Colonic mucosa (tissue), 4 donors: Measurements from ENCODE around the gene EN1. TPM values are rescaled to one million over a fixed set of nuclear protein-coding genes. Genes with fewer than 3 reads are reported as not detected.

Source experiments
- DNase-seq: peaks from one replicate; pipeline ENCODE4 v3.0.0-alpha.2; 2020
- H3K27ac ChIP-seq: fragments of 200-600 bp; one replicate; pipeline ENCODE4 v1.8.0; 2021
- H3K27me3 ChIP-seq: fragments of 200-600 bp; one replicate; pipeline ENCODE4 v1.8.0; 2021
- H3K36me3 ChIP-seq: fragments of 200-600 bp; one replicate; pipeline ENCODE4 v1.8.0; 2021
- H3K4me1 ChIP-seq: fragments of 200-600 bp; one replicate; pipeline ENCODE4 v1.8.0; 2021; ENCODE audit warnings: mild to moderate bottlenecking
- H3K4me3 ChIP-seq: fragments of 200-600 bp; one replicate; pipeline ENCODE4 v1.8.0; 2021
- H3K9ac ChIP-seq, 2 donors: one replicate each; pipeline ENCODE4 v1.7.0; 2013; ENCODE audit warnings: control low read depth in 2 of 2, low read depth in 2 of 2, low read length in 2 of 2
- H3K9me3 ChIP-seq: fragments of 200-600 bp; one replicate; pipeline ENCODE4 v1.8.0; 2021
- CTCF ChIP-seq: fragments of 200-600 bp; IDR thresholded peaks from one replicate; pipeline ENCODE4 v1.8.0; 2022; ENCODE audit warnings: antibody characterized with exemption, mild to moderate bottlenecking
- intact Hi-C: fragments of 100-400 bp; cut with DNase I; formaldehyde crosslinking; loops from one replicate; pipeline ENCODE4 v1.14.1; 2022
- total RNA-seq, 2 donors: library from RNA; stranded (reverse); fragmentation: NEBNext Ultra II Directional in 1 of 2; extraction: Animal tissue kit (Norgen Biotek cat#: 25700) in 1 of 2; gene quantifications; one replicate each; pipeline ENCODE4 v1.2.1, GENCODE V29; 2021
- donor health status: healthy.
- donor health status: DM: no; HTN: no; CAD: no.
- donor health status: DM: no; HTN: no; CAD: no.

Gene EN1
- total RNA-seq, 2 donors from 2014 or later, result not detected

GRCh38 chr2:118815731-118816130 is 31.7 kb downstream of the EN1 start:
- Histone ChIP-seq H3K27me3 (peaks cover 4% of the 10 kb centered on the region), H3K4me1 (no peaks in the 10 kb centered on the region), H3K36me3 (no peaks in the 10 kb centered on the region), H3K9ac (no peak overlapping the region), H3K9me3 (no peaks in the 10 kb centered on the region), H3K27ac (no peak overlapping the region), H3K4me3 (no peak overlapping the region)
- TF ChIP-seq CTCF, result no peak
- DNase-seq, result no peak
- intact Hi-C loops, result no loop called here

- no peak for TF ChIP-seq CTCF
- intact Hi-C loops, result no loop called here
- H3K4me1 ChIP-seq, result no peaks in the 10 kb centered on the region
- no peak overlapping the region for H3K27ac ChIP-seq
- no peaks in the 10 kb centered on the region for H3K9me3 ChIP-seq
- peaks cover 4% of the 10 kb centered on the region for H3K27me3 ChIP-seq
- no peak overlapping the region for H3K4me3 ChIP-seq
- no peak overlapping the region for H3K9ac ChIP-seq
- no peaks in the 10 kb centered on the region for H3K36me3 ChIP-seq
- no peak for DNase-seq
Observed at GRCh38 chr2:118815314-118815713, 32.1 kb downstream of the EN1 start.

GRCh38 chr2:118814368-118814767 is 33.1 kb downstream of the EN1 start:
- H3K9ac ChIP-seq, result no peak overlapping the region
- H3K36me3 ChIP-seq, result no peaks in the 10 kb centered on the region
- H3K9me3 ChIP-seq, result no peaks in the 10 kb centered on the region
- H3K4me1 ChIP-seq, result no peaks in the 10 kb centered on the region
- H3K4me3 ChIP-seq, result no peak overlapping the region
- DNase-seq, result no peak
- TF ChIP-seq CTCF, result no peak
- intact Hi-C loops, result no loop called here
- no peak overlapping the region for H3K27ac ChIP-seq
- peaks cover 4% of the 10 kb centered on the region for H3K27me3 ChIP-seq

- Histone ChIP-seq H3K4me1 (no peaks in the 10 kb centered on the region), H3K27me3 (peaks cover 4% of the 10 kb centered on the region), H3K9me3 (no peaks in the 10 kb centered on the region), H3K36me3 (no peaks in the 10 kb centered on the region), H3K9ac (no peak overlapping the region), H3K27ac (no peak overlapping the region), H3K4me3 (no peak overlapping the region)
- no peak for TF ChIP-seq CTCF
- intact Hi-C loops, result no loop called here
- no peak for DNase-seq
Observed at GRCh38 chr2:118813601-118814339, 33.7 kb downstream of the EN1 start.

- intact Hi-C loops, result no loop called here
- Histone ChIP-seq H3K4me1 (no peaks in the 10 kb centered on the region), H3K27me3 (peaks cover 4% of the 10 kb centered on the region), H3K27ac (no peak overlapping the region), H3K36me3 (no peaks in the 10 kb centered on the region), H3K9ac (no peak overlapping the region), H3K9me3 (no peaks in the 10 kb centered on the region), H3K4me3 (no peak overlapping the region)
- no peak for TF ChIP-seq CTCF
- no peak for DNase-seq
Observed at GRCh38 chr2:118813111-118813510, 34.3 kb downstream of the EN1 start.
